GM12864 (cell line): ENCODE data around the gene GALNT9.

ENCODE experiments used
- DNase-seq: peaks from one replicate; pipeline ENCODE4 v3.0.0-alpha.2; 2011; ENCODE audit warnings: low read depth
- H3K4me3 ChIP-seq: 2 replicates; pipeline ENCODE4 v1.5.1; 2011; ENCODE audit warnings: mild to moderate bottlenecking, low read depth, low read length, control low read depth
- CTCF ChIP-seq: IDR thresholded peaks from 2 replicates; pipeline ENCODE4 v1.5.1; 2011; ENCODE audit warnings: low read depth, mild to moderate bottlenecking, moderate library complexity, low read length, control low read depth, inconsistent platforms; ENCODE audit errors: missing control alignments

GALNT9 gene

GRCh38 chr12:132318618-132319033, 10.8 kb downstream of the GALNT9 start:
- no peak overlapping the region for H3K4me3 ChIP-seq
- TF ChIP-seq CTCF = no peak
- no peak for DNase-seq

GRCh38 chr12:132318135-132318534, 11.3 kb downstream of the GALNT9 start:
- DNase-seq = no peak
- H3K4me3 ChIP-seq = no peak overlapping the region
- no peak for TF ChIP-seq CTCF

- no peak overlapping the region for H3K4me3 ChIP-seq
- no peak for DNase-seq
- no peak for TF ChIP-seq CTCF
Measured at GRCh38 chr12:132317233-132317938, 12.0 kb downstream of the GALNT9 start.

- no peak overlapping the region for H3K4me3 ChIP-seq
- no peak for DNase-seq
- no peak for TF ChIP-seq CTCF
Measured at GRCh38 chr12:132316497-132317232, 12.7 kb downstream of the GALNT9 start.

GRCh38 chr12:132315951-132316350, 13.4 kb downstream of the GALNT9 start:
- TF ChIP-seq CTCF = no peak

GRCh38 chr12:132315507-132315906, 13.9 kb downstream of the GALNT9 start:
- DNase-seq = no peak
- H3K4me3 ChIP-seq = no peak overlapping the region
- no peak for TF ChIP-seq CTCF

More at GRCh38 chr12:132315951-132316350, 13.4 kb downstream of the GALNT9 start:
- no peak overlapping the region for H3K4me3 ChIP-seq
- no peak for DNase-seq
